Activated CD4-positive, alpha-beta T cell treated with anti-CD3 and anti-CD28 coated beads, Interleukin-2, amount 10 ng/mL, durations not matched to agents 7 days and 5 days (primary cell): ENCODE results near the gene DDX46. TPM values are rescaled to one million over a fixed set of nuclear protein-coding genes. Genes with fewer than 3 reads are reported as not detected.
"Not testable (repeated sequence)": the region's sequence is repeated elsewhere in the genome, so short reads cannot be mapped to it uniquely, and the experiment has no call there.

ENCODE experiments used
- CTCF ChIA-PET: fragments of 350-600 bp; sonication (Branson Sonifier 250); formaldehyde crosslinking; loops from one replicate; lab custom pipeline; 2021; ENCODE audit warnings: antibody characterized with exemption; lab: Charles Lee
- POLR2A ChIA-PET: fragments of 350-600 bp; sonication (Branson Sonifier 250); formaldehyde crosslinking; loops from one replicate; lab custom pipeline; 2021; ENCODE audit warnings: antibody characterized with exemption; lab: Charles Lee
- DNase-seq: peaks from one replicate; pipeline ENCODE4 v3.0.0-alpha.2; 2020
- H3K27ac Mint-ChIP-seq: one replicate; pipeline ENCODE4 v1.8.0; 2021; ENCODE audit warnings: mild to moderate bottlenecking, moderate library complexity, mixed read lengths
- H3K27me3 Mint-ChIP-seq: one replicate; pipeline ENCODE4 v1.8.0; 2021; ENCODE audit warnings: mixed read lengths
- H3K36me3 Mint-ChIP-seq: one replicate; pipeline ENCODE4 v1.8.0; 2021; ENCODE audit warnings: low read depth, mixed read lengths
- H3K4me1 Mint-ChIP-seq: one replicate; pipeline ENCODE4 v1.8.0; 2021; ENCODE audit warnings: mixed read lengths
- H3K4me3 Mint-ChIP-seq: one replicate; pipeline ENCODE4 v1.8.0; 2021; ENCODE audit warnings: mild to moderate bottlenecking, moderate library complexity, mixed read lengths
- H3K9me3 Mint-ChIP-seq: one replicate; pipeline ENCODE4 v1.8.0; 2021; ENCODE audit warnings: mixed read lengths
- total RNA-seq, 2 experiments: library from RNA; stranded (reverse); gene quantifications; one replicate each; pipeline ENCODE4 v1.2.3, GENCODE V29; 2021

DDX46 gene
- total RNA-seq, 2 experiments from 2014 or later, result 70.0 to 73.6 TPM

GRCh38 chr5:134742134-134742533 lies 16.4 kb upstream of the DDX46 start:
- CTCF ChIA-PET, result interaction anchor here (0.6 kb wide), 1 partner anchor 9 kb away, joined by 3 read pairs; no protein-coding TSS in a partner anchor
- no peaks in the 10 kb centered on the region for H3K27me3 Mint-ChIP-seq

GRCh38 chr5:134749415-134749814 lies 9.2 kb upstream of the DDX46 start:
- Mint-ChIP-seq H3K27me3 (no peaks in the 10 kb centered on the region), H3K27ac (no peak overlapping the region), H3K4me1 (no peaks in the 10 kb centered on the region), H3K4me3 (no peak overlapping the region), H3K9me3 (no peaks in the 10 kb centered on the region), H3K36me3 (peaks cover 8% of the 10 kb centered on the region)
- no peak for DNase-seq
- CTCF ChIA-PET, result interaction anchor here (0.8 to 5.1 kb wide), 3 partner anchors 9 to 155 kb away, joined by 4 to 16 read pairs (median 12); partner anchors contain the start of genes CAMLG, DDX46 and PCBD2
- POLR2A ChIA-PET, result no interaction called here

More at GRCh38 chr5:134742134-134742533, 16.4 kb upstream of the DDX46 start:
- DNase-seq, result no peak
- Mint-ChIP-seq H3K9me3 (no peaks in the 10 kb centered on the region), H3K27ac (no peak overlapping the region), H3K4me3 (no peak overlapping the region), H3K36me3 (peaks cover 4% of the 10 kb centered on the region), H3K4me1 (peaks cover 33% of the 10 kb centered on the region)
- POLR2A ChIA-PET, result no interaction called here

DNA sequence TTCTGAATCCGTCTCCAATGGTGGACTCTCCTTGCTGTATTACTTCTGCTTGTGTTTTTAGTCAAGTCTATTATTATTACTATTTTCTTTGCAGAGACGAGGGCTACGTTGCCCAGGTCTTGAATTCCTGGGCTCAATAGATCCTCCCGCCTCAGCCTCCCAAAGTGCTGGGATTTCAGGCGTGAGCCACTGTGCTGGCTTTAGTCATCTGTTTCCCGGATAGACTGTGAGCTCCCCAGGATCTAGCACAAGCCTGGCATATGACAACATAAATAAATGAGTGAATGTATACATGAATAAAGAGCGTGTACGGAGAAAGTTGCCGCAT lies 439 bp upstream of the DDX46 start:
- Mint-ChIP-seq H3K4me3 (peak overlapping the region; percentile 98), H3K36me3 (peaks cover 8% of the 10 kb centered on the region), H3K27ac (peak overlapping the region; percentile 96), H3K27me3 (no peaks in the 10 kb centered on the region), H3K4me1 (peaks cover 38% of the 10 kb centered on the region), H3K9me3 (no peaks in the 10 kb centered on the region)
- ChIA-PET CTCF (interaction anchor here (0.9 to 3.2 kb wide), 19 partner anchors 10 to 170 kb away, joined by 3 to 21 read pairs (median 5); partner anchors contain the start of genes C5orf24, CAMLG and PCBD2), POLR2A (interaction anchor here (0.6 to 1.8 kb wide), 3 partner anchors 19 to 188 kb away, joined by 3 to 6 read pairs (median 3); partner anchors contain the start of gene CAMLG)
- DNase-seq, result no peak

DNA sequence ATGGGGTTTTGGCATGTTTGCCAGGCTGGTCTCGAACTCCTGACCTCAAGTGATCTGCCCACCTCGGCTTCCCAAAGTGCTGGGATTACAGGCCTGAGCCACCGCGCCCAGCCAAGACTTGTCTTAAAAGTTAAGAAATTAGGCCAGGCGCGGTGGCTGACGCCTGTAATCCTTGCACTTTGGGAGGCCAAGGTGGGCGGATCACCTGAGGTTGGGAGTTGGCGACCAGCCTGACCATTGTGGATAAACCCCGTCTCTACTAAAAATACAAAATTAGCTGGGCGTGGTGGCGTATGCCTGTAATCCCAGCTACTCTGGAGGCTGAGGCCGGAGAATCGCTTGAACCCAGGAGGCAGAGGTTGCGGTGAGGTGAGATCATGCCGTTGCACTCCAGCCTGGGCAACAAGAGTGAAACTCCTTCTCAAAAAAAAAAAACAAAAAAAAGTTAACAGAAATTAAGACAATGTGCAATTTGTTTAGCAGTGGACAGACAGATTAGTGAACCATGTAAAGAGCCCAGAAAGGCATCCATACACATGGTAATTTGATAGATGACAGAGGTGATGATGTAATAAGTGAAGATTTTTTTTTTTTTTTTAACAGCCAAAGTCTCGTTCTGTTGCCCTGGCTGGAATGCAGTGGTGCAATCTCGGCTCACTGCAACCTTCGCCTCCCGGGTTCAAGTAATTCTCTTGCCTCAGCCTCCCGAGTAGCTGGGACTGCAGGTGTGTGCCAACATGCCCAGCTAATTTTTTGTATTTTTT lies 9.1 kb downstream of the DDX46 start:
- H3K4me3 Mint-ChIP-seq, DNase-seq, H3K27ac Mint-ChIP-seq, CTCF ChIA-PET, H3K27me3 Mint-ChIP-seq, H3K4me1 Mint-ChIP-seq, POLR2A ChIA-PET, H3K9me3 Mint-ChIP-seq: not testable (repeated sequence)
- peaks cover 33% of the 10 kb centered on the region for H3K36me3 Mint-ChIP-seq

GRCh38 chr5:134769206-134769605 lies 10.6 kb downstream of the DDX46 start:
- CTCF ChIA-PET, result interaction anchor here (0.6 to 0.8 kb wide), 2 partner anchors 11 to 39 kb away, joined by 3 to 4 read pairs; partner anchors contain the start of gene DDX46
- H3K27me3 Mint-ChIP-seq, result no peaks in the 10 kb centered on the region
- no peaks in the 10 kb centered on the region for H3K9me3 Mint-ChIP-seq
- POLR2A ChIA-PET, result no interaction called here
- no peak for DNase-seq
- H3K4me1 Mint-ChIP-seq, result no peaks in the 10 kb centered on the region
- no peak overlapping the region for H3K27ac Mint-ChIP-seq
- peaks cover 42% of the 10 kb centered on the region for H3K36me3 Mint-ChIP-seq
- no peak overlapping the region for H3K4me3 Mint-ChIP-seq

DNA sequence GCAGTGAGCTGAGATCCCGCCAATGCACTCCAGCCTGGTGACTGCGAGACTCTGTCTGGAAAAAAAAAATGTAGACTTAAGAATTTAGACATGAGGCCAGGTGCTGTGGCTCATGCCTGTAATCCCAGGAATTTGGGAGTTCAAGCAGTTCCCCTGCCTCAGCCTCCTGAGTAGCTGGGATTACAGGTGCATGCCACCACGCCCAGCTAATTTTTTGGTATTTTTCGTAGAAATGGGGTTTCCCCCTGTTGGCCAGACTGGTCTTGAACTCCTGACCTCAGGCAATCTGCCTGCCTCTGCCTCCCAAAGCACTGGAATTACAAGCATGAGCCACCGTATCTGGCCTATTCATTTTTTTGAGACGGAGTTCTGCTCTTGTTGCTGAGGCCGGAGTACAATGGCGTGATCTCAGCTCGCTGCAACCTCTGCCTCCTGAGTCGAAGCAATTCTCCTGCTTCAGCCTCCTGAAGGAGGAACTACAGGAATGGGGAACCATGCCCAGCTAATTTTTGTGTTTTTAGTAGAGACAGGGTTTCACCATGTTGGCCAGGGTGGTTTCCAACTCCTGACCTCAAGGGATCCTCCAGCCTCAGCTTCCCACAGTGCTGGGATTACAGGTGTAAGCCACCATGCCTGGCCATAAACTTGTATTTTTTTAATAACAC lies 14.0 kb downstream of the DDX46 start:
- POLR2A ChIA-PET, result interaction anchor here (0.6 kb wide), 1 partner anchor 132 kb away, joined by 3 read pairs; no protein-coding TSS in a partner anchor
- H3K4me1 Mint-ChIP-seq, result no peaks in the 10 kb centered on the region
- no peak for DNase-seq
- no peak overlapping the region for H3K27ac Mint-ChIP-seq
- no peak overlapping the region for H3K4me3 Mint-ChIP-seq
- CTCF ChIA-PET, result interaction anchor here (0.7 to 2.2 kb wide), 4 partner anchors 14 to 53 kb away, joined by 3 to 6 read pairs (median 4); partner anchors contain the start of genes CAMLG and DDX46
- no peaks in the 10 kb centered on the region for H3K27me3 Mint-ChIP-seq
- H3K36me3 Mint-ChIP-seq, result peaks cover 50% of the 10 kb centered on the region
- H3K9me3 Mint-ChIP-seq, result no peaks in the 10 kb centered on the region

GRCh38 chr5:134777366-134777765 lies 18.8 kb downstream of the DDX46 start:
- H3K9me3 Mint-ChIP-seq, result no peaks in the 10 kb centered on the region
- ChIA-PET POLR2A (no interaction called here), CTCF (interaction anchor here (0.8 to 1.3 kb wide), 3 partner anchors 19 to 127 kb away, joined by 3 to 6 read pairs (median 3); partner anchors contain the start of gene PCBD2)
- no peak for DNase-seq
- H3K4me1 Mint-ChIP-seq, result no peaks in the 10 kb centered on the region
- H3K4me3 Mint-ChIP-seq, result no peak overlapping the region
- H3K27me3 Mint-ChIP-seq, result no peaks in the 10 kb centered on the region
- peaks cover 46% of the 10 kb centered on the region for H3K36me3 Mint-ChIP-seq
- H3K27ac Mint-ChIP-seq, result no peak overlapping the region

DNA sequence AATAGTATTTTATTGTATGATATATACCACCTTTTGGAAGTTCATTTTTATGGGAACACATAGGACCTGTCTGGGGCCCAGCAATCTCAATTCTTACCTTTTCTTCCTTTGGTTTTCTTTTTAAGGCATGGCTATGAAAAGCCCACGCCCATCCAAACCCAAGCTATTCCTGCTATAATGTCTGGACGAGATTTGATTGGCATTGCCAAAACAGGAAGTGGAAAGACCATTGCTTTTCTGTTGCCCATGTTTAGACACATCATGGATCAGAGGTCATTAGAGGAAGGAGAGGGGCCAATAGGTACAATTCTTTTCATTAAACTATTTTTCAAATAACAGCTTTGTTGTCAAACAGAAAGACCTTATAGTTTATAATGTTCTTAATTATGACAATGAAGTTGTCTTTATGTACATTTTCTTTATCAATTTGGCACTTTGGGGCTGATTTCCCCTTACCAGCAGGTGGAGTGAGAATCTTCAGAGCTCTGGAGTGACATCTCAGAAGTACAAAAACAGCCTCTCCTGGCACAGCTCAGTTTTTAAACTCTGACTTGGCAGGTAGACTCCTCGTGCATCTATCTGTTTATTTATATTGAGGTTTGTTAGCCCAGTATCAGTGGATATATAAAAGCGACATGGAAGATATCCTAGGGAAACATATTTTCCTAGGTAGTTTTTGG lies 25.8 kb downstream of the DDX46 start:
- no peaks in the 10 kb centered on the region for H3K9me3 Mint-ChIP-seq
- H3K27me3 Mint-ChIP-seq, result no peaks in the 10 kb centered on the region
- no peak for DNase-seq
- peak overlapping the region; percentile 21 for H3K27ac Mint-ChIP-seq
- ChIA-PET CTCF (interaction anchor here (0.7 to 1.2 kb wide), 2 partner anchors 21 to 594 kb away, joined by 3 read pairs; no protein-coding TSS in a partner anchor), POLR2A (no interaction called here)
- no peak overlapping the region for H3K4me3 Mint-ChIP-seq
- no peaks in the 10 kb centered on the region for H3K4me1 Mint-ChIP-seq
- peaks cover 47% of the 10 kb centered on the region for H3K36me3 Mint-ChIP-seq

- Mint-ChIP-seq H3K4me1 (no peaks in the 10 kb centered on the region), H3K4me3 (no peak overlapping the region)
Observed at GRCh38 chr5:134784946-134785620, 26.5 kb downstream of the DDX46 start.

GRCh38 chr5:134787692-134788091 lies 29.1 kb downstream of the DDX46 start:
- no peaks in the 10 kb centered on the region for H3K4me1 Mint-ChIP-seq
- H3K27me3 Mint-ChIP-seq, result no peaks in the 10 kb centered on the region
- no peak overlapping the region for H3K27ac Mint-ChIP-seq
- no peaks in the 10 kb centered on the region for H3K9me3 Mint-ChIP-seq
- ChIA-PET POLR2A (no interaction called here), CTCF (interaction anchor here (0.6 to 1.6 kb wide), 3 partner anchors 29 to 563 kb away, joined by 3 to 7 read pairs (median 3); partner anchors contain the start of gene DDX46)
- H3K4me3 Mint-ChIP-seq, result no peak overlapping the region
- no peak for DNase-seq
- peaks cover 55% of the 10 kb centered on the region for H3K36me3 Mint-ChIP-seq

More at GRCh38 chr5:134784946-134785620, 26.5 kb downstream of the DDX46 start:
- Mint-ChIP-seq H3K27me3 (no peaks in the 10 kb centered on the region), H3K36me3 (peaks cover 50% of the 10 kb centered on the region), H3K27ac (no peak overlapping the region), H3K9me3 (no peaks in the 10 kb centered on the region)
- ChIA-PET POLR2A (no interaction called here), CTCF (interaction anchor here (1.2 kb wide), 1 partner anchor 593 kb away, joined by 3 read pairs; no protein-coding TSS in a partner anchor)
- DNase-seq, result no peak

- POLR2A ChIA-PET, result no interaction called here
- CTCF ChIA-PET, result interaction anchor here (0.6 to 0.9 kb wide), 3 partner anchors 20 to 752 kb away, joined by 3 to 4 read pairs (median 3); no protein-coding TSS in a partner anchor
- H3K4me1 Mint-ChIP-seq, result no peaks in the 10 kb centered on the region
- H3K36me3 Mint-ChIP-seq, result peaks cover 55% of the 10 kb centered on the region
- no peak overlapping the region for H3K4me3 Mint-ChIP-seq
- no peak for DNase-seq
- no peak overlapping the region for H3K27ac Mint-ChIP-seq
- no peaks in the 10 kb centered on the region for H3K27me3 Mint-ChIP-seq
- H3K9me3 Mint-ChIP-seq, result no peaks in the 10 kb centered on the region
Observed at GRCh38 chr5:134791580-134791979, 33.0 kb downstream of the DDX46 start.

DNA sequence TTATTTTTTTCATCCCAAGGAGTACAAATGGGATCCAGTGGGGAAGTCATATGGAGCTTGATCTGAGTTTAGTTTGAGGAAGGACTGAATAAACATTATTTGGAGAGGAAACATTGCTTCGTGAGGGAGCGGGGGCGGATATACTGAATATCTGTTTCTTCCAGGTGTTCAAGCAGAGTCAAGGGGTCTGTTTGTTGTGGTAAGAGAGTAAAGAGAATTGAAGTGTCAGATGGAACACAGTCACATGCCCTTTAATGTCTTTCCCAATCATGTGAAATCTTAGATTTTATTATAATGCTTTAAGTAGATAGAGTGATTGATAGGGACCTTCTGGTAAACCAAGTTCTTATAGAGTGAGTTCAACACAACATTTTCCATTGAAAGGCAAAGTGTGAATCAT lies 33.7 kb downstream of the DDX46 start:
- no peak overlapping the region for H3K27ac Mint-ChIP-seq
- POLR2A ChIA-PET, result no interaction called here
- H3K4me1 Mint-ChIP-seq, result no peaks in the 10 kb centered on the region
- H3K27me3 Mint-ChIP-seq, result no peaks in the 10 kb centered on the region
- CTCF ChIA-PET, result interaction anchor here (0.9 kb wide), 1 partner anchor 30 kb away, joined by 3 read pairs; no protein-coding TSS in a partner anchor
- H3K9me3 Mint-ChIP-seq, result no peaks in the 10 kb centered on the region
- no peak for DNase-seq
- H3K36me3 Mint-ChIP-seq, result peaks cover 49% of the 10 kb centered on the region
- H3K4me3 Mint-ChIP-seq, result no peak overlapping the region
